ENCODE measurements around the gene ELL.
A peak's percentile ranks its signal among the peaks of the same experiment; 100 is the strongest.

ELL gene

DNA sequence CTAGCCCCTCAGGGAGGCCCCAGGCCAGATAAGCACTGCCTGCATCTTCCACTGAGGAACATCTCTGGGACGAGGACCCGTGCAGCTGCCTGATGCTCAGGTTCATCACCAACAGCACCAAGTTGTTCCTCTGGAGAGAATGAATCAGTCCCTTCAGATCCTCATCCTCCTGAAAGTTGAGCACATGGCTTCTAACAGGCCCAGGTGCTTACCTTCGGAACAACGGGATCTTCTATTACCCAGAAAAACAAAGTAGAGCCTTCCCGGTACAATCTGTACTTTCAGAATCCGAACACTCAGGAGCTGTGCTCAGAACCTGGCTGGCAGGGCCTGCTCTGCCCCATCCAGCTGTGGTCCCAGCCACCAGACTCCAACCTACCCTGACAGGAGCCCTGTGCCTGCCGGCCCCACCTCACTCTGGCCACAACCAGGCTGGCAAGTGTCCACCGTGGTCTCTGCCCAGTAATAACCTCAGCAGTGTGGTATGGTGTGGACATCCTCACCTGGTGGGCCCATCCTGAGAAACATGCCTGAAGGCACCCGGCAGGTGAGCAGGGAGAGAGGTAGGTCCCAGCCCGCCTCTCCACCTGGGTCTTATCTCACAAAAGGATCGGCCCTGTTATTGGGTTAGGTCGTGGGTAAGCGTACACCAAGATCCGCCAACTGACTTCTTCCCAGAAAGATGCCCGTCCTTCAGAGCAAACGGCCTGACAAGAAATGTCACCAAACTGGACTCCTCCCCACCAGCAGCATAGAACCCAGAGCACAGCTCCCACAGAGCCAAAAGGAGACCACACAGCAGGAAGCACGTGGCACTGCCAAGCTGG lies 34.1 kb downstream of the ELL start:
- DNase-seq, result no peak

DNA sequence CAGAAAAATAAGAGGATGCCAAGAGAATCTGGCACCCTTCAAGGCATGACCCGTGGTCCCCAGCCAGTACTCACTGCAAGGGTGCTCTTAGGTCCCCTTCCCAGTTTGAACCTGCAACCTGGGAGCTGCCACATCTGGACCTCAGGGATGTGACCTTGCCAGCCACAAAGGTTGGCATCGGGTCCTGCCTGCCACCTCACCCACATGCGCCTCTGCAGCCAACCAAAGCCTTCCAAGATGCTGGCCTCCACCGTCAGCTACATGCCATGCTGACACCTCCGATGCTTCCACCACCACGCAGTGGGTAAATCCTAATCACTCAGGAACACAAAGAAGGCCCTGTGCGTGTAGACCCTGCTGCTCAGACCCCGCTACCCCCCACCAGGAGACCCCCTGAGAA lies 35.1 kb downstream of the ELL start:
- no peak for DNase-seq

DNA sequence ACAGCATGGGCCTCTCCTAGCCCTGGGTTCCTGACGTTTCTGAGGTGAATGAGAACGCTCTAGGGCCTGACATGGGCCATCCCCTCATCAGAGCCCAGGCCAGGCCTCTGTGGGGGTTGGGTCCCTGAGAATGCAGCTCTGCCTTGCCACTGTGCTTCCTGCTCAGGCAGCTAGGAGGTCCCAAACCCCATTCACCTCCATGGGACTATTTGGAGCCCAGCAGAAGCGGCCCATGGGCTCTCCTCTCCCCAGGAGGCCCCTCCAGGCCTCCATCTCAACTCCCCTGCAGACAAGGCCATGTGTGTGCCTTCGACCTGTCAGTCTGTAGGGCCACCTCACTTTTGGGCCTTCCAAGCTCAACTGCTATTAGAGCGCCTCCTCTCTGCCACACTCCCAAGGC lies 36.9 kb downstream of the ELL start:
- DNase-seq, result no peak

DNA sequence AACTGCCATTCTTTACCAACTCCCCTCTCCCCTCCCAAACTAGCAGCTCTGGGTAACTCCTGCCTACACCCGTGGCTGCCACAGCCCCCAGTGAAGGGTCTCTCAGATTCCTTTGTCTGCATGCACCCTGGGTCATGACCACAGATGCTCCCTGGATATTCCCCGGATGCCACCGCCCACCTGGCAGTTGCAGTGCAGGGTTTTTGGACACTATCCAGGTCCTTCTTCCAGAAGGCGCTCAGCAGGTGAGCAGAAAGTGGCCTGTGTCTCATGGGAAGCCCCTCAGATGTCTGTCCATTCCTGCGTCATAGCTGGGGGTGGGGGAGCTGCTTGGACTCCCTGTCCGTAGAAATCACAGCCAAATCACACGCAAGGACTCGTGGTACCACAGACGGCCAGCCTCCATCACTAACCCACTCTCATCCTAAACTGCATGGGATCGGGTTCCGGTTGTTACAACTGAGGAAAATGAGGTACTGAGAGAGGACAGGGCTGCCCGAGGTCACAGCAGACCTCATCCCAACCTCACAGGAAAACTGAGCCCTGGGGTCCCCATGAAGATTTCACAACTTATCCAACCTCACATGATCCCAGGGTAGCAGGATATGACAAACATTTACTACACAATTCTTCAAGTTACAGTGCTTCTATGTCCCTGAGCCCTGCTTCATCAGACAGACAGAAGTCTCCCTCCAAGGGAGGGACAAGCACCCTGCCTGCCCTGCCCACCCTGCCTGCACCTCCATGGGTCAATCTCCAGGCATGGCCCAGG lies 38.6 kb downstream of the ELL start:
- no peak for DNase-seq

DNA sequence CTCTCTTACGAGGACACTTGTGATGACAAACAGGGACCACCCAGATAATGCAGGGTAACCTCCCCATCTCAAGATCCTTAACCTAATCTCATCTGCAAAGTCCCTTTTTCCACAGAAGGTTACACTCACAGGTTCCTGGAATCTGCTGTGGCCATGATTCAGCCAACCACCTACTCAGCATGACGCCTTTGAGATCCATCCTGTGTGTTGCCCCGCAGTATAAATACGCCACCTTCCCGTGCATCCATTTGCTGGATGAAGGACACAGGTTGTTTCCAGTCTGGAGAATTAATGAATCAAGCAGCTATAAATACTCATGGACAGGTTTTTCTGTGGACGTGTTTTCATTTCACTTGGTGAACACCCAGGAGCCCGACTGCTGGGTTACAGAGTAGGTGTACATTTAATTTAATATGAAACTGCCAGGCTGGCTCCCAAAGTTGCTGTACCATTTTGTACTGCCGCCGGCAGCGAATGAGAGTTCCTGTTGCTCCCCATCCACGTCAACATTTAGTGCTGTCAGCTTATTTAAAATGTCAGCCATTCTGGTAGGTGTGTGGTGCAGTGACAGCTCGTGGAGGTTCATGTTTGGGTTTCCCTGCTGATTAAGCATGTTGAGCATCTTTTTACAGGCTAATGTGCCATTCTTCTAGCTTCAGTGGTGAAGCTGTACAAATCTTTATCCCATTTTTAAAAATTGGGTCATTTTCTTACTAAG lies 40.2 kb downstream of the ELL start:
- no peak for DNase-seq

DNA sequence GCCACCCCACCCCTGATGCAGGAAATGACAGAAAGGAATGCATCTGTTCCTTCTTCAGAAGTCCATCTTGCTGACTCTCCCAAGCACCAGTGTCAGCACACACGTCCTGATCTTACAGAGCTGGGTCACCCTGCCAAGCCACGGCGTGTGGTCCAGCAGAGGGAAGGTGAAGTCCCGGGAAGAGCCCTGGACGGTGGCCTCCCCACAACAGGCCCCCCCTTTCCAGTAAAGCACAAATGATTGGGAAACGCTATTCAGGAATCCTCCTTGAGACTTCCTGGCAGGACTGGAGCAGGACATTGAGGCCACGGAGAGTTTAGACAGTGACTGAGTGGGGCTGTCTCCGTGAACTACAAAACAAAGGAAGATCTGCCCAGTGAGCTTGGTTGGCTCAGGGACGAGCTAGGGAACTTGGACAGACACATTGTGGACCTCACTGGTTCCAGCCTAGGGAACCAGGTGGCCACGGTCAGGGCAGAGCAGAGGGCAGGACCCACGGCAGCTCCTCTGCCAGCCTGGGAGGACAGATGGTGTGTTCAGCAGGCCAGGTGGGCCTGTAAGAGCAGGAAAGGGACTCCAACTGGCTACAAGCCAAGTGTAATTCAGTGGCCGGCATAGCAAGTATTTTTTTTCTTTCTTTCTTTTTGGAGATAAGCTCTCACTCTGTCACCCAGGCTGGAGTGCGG lies 41.7 kb downstream of the ELL start:
- DNase-seq, result no peak

DNA sequence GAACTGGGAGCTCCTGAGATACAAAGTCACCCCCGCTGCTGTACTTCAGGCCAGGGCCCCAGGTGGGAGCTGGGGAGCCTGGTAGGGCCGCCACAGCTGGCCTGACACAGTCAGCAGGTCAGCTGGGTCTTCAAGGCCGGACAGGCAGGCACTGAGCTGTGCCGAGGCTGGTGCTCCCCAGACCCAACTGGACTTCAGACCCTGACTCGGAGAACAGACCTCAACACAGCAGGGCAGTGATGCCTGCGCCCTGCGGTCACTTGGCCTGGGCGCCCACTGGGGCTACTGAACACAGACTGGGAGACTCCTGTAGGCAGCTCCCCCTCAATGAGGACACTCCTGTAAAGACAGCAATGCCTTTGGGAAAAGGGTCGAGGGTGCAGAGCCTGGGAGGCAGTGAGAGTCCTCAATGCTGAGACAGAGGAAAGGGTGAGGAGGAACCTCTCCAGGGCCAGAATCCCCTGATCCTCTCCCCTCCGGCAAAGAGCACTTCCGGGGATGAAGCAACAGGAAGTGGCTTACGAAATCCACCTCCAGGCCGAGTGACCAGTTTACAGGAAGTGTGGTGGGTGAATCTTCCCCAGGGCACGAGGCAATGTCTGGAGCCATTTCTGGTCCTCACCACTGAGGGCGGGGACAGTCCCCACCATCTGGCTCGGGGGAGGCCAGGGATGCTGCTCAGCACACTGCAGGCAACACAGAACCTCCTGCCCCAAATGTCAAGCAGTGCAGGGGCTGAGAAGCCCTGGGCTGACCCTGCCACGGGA lies 43.1 kb downstream of the ELL start:
- peak; percentile 76 for DNase-seq

DNA sequence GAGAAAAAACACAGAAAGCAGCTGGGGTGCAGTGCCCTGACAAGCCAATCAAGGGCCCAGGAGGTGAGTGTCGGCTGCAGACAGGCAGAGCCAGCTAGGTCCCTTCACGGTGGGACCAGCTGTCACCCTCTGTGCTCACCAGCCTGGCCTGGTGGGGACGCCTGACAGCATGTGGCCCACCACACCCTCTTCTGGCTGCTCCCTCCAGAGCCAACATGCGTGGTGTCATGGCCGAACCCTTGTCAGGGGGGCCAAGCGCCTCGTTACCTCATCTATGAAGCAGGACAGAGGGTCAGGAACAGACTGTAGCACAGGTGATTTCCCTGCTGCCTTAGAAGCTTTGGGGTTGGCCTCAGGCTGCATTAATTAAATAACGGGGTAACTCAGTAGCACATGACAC lies 43.9 kb downstream of the ELL start:
- no peak for DNase-seq

DNA sequence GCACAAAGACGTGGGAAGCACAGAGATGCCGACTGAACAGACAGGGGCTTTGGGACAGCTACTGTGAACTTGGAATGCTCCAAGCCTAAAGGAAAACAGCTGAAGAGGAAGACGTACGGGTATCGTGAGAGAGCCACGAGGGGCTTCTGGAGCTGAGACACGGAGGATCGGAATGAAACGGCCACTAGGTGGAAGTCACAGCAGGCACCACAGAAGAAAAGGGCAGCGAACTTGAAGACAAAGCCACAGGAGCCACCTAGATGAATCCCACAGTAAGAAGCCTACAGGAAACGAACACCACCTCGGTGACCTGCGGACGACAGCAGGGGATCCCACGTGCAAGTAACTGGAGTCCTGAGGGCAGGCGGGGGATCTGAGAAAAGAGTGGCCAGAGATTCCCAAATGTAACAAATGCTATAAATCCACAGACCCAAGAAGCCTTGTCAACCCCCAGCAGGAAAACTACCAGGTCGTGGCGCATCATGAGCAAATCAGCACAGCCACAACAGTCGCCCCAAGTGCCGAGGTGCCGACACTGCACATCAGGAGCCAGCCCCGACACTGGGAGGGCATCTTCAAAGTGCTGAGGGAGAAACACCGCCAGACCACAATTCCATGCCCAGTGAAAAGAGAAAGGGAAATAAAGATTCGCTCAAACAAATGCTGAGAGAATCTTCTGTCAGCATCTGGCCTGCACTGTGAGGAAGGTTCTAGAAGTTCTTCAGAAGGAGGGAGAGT lies 44.7 kb downstream of the ELL start:
- DNase-seq, result no peak

DNA sequence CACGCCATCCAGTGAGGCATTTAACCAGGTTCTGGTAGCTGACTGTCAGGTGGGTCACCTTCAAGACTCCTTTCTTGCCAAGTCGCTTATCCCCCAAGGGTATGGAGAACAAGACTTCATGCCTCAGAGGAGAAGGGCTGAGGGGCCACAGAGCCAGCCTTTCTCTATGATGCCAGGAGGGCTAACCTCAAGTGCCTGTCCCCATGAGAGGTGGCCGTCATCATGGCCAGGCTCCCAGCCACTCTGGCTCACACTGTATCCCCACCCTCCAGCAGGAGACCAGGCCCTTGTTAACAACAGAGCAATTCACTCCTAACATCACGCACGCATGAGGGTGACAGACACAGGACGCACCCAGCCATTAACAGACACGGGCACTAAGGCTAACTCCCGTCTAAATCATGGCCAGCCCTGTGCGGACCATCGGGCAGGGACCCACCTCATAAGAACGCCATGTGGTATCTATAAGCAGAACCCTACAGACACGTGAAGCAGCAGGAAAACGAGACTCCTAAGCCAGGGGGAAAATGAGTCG lies 45.3 kb downstream of the ELL start:
- no peak for DNase-seq

DNA sequence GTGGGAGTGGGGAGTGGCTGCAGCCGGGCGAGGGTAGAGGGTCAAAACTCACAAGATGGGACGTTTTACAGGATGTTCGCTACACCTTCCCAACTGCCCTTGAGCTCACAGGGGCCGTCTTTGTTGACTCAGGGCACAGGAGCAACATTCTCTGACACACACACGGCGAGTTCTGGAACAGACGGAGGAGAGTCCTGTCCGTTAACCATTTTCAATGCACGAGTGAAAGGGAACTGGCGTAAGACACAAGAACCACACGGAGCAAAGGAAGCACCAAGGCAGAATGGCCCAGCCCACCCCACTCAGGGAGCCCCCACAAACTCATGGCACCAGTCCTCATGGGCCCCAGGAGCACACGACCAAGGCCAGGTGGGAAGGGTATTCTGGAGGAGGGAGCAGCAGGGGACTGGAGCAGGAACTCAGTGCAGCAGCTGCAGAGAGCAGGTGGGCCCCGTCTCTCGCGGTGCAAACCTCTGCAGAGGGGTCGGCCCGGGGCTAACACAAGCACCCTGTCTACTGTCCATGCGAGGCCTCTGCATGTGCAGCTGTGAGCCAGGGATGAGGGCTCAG lies 46.0 kb downstream of the ELL start:
- no peak for DNase-seq

DNA sequence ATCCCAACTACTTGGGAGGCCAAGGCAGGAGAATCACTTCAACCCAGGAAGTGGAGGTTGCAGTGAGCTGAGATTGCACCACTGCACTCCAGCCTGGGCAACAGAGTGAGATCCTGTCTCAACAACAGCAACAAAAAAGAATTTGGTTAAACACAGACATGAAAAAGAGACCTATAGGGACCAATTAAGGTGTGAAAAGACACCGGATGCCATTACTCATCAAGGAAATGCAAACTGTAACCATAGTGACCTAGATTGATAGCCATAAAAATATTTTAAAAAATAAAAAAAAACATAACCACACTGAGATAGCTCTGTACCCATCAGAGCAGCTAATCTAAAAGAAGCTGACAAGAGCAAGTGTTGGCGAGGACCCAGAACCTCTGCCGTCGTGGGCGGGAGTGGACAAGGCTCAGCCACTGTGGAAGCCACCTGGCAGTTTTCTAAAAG lies 46.8 kb downstream of the ELL start:
- DNase-seq, result no peak

DNA sequence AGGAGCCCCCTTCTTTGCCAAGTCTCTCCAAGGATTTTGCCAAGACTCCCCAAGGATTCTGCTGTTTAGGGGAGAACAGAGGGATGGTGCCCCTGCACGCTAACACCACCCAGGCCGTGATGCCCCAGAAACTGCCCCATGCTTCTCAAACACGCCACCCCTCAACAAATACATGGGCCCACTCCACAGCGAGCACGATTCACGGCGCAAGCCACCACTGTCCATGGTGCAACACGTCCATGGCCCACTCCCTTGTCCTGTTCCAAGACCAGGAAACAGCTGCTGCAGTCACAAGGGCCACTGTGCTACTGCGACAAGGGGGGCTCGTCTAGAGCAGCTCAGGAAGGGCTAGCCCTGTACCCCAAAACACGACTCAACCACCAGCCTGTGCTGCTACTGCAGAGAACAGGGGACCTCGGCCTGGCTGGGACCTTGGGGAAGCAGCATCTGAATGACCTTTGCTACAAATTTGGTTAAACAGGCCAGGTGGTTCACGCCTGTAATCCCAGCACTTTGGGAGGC lies 47.4 kb downstream of the ELL start:
- no peak for DNase-seq

DNA sequence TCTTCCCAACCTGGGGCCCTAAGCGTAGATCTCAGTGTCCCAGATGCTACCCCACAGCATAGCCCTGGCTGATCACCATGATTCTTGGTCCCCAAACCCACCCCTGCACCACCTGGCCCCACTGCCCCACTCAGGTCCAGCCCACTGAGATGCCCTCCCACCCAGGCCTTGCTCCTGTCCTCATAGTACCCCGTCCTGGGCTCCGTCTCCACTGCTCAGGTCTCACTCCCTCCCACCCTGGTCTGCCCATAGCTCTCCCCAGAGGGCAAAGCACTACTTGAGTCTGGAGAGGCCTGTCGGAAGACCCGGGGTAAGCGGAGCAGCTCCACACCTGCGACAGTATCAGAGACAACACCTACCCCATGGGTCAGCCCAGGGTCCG lies 48.2 kb downstream of the ELL start:
- no peak for DNase-seq

DNA sequence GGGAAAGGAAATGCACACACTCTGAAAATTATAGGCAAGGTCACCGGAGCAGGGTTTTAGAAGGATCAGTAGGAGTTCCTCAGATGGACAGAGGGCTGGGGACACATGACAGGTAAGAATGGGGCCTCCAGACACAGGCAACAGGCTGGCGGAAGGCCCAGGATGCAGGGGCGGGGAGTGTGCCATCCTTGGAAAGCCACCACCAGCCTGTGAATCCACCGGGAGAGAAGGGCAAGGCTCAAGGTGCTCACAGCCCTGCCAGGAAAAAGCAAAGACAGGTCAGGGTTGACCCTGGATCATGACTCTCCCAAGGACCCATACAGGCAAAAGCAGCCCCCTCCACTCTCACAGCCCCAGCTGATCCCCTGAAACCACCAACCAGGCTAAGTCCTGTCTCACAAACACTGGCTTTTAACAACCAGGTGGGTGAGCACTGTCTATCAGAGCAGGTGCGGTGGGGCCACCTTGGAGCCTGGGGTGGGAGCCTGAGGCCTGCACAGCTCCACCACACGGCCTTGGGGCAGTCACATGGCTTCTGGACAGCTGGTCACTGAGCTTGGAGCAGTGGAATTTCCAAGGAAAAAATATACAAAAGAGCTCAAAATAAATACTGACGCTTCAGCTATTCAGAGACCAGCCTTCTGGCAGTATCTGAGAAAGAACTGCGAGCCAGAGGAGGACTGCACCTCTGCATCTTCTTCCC lies 48.7 kb downstream of the ELL start:
- no peak for DNase-seq

DNA sequence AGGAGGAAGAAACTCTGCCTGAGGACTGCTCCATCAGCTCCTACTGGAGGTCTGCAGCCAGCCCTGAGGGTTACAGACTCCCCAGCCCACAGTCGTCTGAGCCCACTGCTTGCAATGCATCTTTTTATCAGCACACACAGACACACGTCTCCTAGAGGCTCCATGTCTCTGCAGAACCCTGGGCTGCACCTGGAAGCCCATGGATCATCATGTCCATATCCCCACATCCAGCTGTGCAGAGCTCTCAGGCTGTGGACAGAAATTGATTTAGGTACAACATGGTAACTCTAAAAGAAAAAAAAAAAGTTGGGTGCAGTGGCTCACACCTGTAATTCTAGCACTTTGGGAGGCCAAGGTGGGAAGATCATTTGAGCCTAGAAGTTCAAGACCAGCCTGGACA lies 51.1 kb downstream of the ELL start:
- no peak for DNase-seq

DNA sequence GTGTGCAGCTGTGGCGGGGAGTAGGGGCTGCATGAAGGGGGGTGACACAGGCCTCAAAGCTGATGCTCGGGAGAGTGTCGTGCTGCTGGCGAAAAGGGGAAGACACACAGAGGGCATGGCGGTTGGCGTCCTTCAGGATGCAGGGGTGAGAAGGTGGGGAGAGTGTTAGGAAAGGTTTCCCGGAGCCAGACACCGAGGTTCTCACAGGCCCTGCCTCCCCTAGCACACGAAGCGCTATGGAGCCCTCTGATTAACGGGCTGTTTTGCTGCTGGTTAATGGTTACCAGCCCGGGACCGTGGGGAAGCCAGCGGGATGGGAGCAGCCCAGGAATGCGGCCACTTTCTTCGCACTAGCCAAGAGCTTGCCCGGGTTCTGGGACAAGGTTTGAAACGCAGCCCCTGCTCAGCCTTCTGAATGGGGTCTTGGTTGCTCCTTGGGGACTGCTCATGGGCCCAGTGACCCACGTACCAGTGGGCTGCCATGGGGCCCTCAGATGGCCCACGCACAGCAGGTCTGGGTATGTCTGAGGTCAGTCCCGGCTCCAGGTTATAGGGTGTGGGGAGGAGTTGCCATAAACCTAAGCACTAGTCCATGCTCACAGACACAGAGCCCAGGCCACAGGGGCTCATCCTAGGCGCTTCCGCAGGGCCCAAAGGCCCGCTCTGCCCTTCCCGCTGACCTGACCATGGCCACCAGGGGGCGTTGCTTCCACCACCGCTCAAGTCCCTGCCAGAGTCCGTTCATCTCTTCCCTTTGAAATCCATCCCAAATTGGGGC lies 52.6 kb downstream of the ELL start:
- DNase-seq, result no peak

DNA sequence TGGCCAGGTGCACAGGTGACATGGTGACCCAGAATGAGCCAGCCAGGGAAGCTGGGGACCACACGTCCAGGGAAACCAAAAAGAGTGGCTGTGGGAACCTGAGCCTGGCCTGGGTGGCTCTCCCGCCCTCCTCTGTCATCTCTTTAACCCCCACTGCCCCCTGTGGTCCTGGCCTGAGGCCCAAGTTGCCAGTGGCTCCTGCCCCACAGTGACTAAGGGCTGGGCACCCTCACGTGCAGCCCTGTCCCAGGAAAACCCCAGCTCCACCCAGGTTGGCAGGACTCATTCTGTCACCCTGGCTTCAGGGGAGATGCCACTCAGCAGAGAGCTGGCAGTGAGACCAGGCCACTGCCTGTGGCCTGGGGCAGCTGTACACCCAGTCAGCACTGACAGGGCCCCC lies 53.4 kb downstream of the ELL start:
- DNase-seq, result no peak

DNA sequence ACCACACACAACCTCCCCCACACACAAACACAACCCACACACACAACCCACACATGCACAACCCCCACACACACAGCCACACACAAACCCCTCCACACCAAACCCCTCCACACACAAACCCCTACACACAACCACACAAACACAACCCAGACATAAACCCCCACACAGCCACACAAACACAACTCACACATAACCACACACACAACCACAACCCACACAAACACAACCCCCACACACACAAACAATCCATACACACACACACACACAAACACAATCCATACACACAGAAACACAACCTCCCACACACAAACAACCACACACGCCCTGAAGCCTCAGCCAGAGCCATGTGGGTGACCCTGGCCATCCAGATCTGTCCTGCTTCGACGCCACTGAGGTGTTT lies 53.9 kb downstream of the ELL start:
- no peak for DNase-seq
